ENCODE data around the gene CHORDC1. TPM values are rescaled to one million over a fixed set of nuclear protein-coding genes. Genes with fewer than 3 reads are reported as not detected.

CHORDC1 gene
- total RNA-seq, 2 donors from 2014 or later = 26.9 to 42.9 TPM

Other genes starting within 250 kb of the CHORDC1 start
- not detected for gene TRIM49C, start 191.9 kb downstream of the CHORDC1 start, total RNA-seq
- not detected for gene UBTFL1, start 137.1 kb downstream of the CHORDC1 start, total RNA-seq
- gene NAALAD2, start 88.4 kb downstream of the CHORDC1 start, total RNA-seq = under 1 TPM; 0.25 to 0.61 TPM